HuH-7.5 (cell line): ENCODE results near the gene FPR3.
A peak's percentile ranks its signal among the peaks of the same experiment; 100 is the strongest.
"Not testable (repeated sequence)": the region's sequence is repeated elsewhere in the genome, so short reads cannot be mapped to it uniquely, and the experiment has no call there.

Source experiments
- DNase-seq: peaks from one replicate; pipeline ENCODE4 v3.0.0; 2011; ENCODE audit warnings: low spot score

Gene FPR3

GRCh38 chr19:51794885-51795490 is at the start of gene FPR3:
Gene FPR3 (plus strand): TSS chr19:51795157. CDS start chr19:51823749, 28,592 bp downstream.
- no peak for DNase-seq

DNA sequence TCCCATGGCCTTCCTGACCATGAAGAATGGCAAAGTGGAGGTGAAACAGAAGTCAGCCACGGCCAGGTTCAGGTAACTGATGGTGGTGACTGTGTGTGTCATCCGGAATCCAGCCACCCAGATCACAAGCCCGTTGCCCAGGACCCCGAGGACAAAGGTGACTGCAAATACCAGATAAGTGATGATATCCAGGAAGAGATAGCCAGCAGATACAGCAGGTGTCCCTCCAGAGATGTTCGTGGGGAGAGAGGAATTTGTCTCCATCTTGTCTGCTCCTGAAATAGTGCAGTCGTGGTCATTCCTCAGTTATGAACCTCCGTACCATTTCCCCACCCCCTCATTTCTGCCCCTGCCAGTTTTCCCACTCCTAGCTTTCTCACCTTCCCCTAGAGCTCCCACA is 48.2 kb upstream of the FPR3 start:
- DNase-seq = no peak

DNA sequence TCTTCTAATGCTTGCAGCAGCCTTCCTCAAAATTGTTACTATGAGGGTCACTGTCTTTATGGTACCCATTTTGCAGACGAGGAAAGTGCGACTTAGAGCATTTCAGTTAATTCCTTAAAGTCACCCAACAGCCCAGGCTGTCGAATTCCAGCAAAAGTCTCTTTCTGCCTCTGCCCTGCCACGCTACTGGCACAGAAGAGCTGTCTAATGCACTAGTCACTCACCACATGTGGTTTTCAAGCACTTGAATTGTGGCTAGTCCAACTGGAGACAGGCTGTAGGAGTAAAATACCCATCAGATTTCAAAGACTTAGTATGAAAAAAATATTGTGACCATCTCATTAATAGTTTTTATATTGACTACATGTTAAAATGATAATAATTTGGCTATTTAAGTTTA is 45.0 kb upstream of the FPR3 start:
- no peak for DNase-seq

- DNase-seq = no peak
These were observed 44.4 kb upstream of the FPR3 start for GRCh38 chr19:51750400-51751094.

DNA sequence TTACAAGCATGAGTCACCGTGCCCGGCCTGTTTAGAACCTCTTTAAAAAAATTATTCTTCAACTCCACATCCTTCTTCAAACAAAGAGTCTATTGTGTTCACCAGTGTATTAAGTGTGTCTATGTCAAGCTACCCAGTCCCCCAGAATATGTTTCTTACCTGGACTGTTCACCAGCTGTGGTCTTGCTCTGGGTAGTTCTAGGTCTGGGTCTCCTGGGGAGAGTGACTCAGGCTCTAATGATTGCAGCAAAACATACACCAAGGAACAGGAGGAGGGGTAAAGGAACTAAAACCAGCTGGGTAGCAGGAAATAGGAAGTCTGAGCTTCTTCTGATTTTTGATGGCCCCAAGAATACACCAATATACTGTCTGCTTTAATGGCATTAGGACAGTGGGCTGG is 43.3 kb upstream of the FPR3 start, which contains the start of gene FPR1:
TSS of gene FPR1 (minus strand) at position 224 of the 400 bp plus-strand sequence. CDS start 4,884 bp downstream, outside the sequence.
- no peak for DNase-seq

DNA sequence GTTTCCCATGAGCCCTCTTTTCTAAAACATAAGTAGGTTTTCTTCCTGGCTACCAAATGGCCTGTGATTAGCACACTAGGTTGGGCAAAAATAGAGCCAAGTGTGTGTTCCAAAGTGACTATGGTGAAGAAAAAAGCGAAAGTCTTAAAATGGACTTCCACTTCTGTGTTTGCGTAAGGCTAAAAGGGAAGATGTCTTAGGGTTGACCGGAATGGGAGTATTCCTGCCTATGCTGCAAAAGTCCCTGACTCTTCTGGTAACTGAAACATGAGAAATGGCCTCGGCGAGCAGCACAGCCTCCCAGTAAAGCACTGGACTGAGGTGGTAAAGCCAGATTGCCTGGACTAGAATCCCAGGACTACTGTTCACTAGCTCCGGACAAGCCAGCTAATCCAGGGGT is 40.8 kb upstream of the FPR3 start:
- DNase-seq = no peak

GRCh38 chr19:51754770-51755169 is 40.2 kb upstream of the FPR3 start:
- no peak for DNase-seq

- no peak for DNase-seq
These were observed 39.4 kb upstream of the FPR3 start for GRCh38 chr19:51755571-51755970.

GRCh38 chr19:51760697-51761356 is 34.1 kb upstream of the FPR3 start, which contains the start of gene FPR2:
Gene FPR2 (plus strand): TSS chr19:51761180. CDS start chr19:51768659, 7,479 bp downstream.
- DNase-seq = no peak

DNA sequence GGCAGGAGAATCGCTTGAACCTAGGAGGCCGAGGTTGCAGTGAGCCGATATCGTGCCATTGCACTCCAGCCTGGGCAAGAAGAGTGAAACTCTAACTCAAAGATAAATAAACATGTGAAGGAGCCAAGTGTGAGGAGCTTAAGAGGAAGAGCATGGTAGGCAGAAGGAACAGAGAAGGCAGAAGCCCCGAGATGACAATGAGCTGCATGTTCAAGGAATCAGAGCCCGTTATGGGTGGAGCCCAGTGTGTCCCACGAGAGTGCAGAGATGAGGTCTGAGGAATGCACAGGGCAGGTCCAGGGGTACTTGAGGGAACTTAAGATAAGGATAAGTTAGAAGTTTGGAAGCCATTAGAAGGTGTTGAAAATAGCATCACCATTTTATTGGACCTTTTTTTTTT is 33.3 kb upstream of the FPR3 start:
- no peak for DNase-seq

- DNase-seq = no peak
These were observed 29.9 kb upstream of the FPR3 start for GRCh38 chr19:51765086-51765485.

GRCh38 chr19:51766461-51766860 is 28.5 kb upstream of the FPR3 start:
- no peak for DNase-seq

DNA sequence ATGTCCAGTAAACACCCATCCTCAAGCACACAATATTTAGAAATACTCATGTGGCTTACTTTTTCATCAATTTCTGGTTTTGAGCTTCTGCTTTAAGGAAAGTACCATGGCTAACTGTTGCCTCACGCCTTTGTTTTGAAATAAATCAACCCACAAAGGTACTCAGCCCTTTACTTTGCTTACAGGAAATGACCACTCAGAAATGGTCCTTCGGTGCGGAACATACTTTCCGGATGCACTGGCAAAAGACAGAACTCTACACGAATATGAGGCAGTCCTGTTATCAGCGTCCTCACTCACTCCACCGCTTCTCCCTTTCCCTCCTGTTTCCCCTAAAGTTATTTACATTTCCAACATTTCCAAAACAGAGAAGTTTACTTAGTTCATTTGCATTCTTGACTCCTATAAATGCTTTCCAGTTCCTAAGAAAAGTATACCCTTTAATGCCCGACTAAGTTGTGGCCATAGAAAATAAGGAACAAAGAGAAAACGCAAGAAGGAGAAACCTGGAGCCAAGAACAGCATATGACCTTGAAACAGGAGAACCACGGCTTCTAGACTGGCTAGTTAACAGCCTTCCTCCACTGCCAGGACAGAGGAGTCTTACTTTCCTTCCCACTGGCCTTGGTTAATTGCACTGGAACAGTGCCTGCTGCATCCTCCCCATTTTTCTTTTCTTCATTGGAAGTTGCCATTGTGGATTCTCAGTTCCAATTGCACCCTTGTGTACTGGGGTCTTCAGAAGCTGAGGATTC is 23.4 kb upstream of the FPR3 start:
- no peak for DNase-seq

DNA sequence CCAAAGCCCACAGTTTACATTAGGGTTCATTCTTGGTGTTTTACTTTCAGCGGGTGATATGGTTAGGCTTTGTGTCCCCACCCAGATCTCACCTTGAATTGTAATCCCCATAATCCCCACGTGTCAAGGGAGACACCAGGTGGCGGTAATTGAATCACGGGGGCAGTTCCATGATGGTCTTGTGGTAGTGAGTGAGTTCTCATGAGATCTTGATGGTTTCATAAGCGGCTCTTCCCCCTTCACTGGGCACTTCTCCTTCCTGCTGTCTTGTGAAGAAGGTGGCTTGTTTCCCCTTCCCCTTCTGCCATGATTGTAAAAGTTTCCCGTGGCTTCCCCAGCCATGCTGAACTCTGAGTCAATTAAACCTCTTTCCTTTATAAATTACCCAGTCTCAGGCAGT is 22.0 kb upstream of the FPR3 start:
- no peak for DNase-seq

- not testable (repeated sequence) for DNase-seq
These were observed 18.4 kb upstream of the FPR3 start for GRCh38 chr19:51776561-51776960.

GRCh38 chr19:51777570-51778462 is 17.1 kb upstream of the FPR3 start:
- DNase-seq = peak; percentile 49

DNA sequence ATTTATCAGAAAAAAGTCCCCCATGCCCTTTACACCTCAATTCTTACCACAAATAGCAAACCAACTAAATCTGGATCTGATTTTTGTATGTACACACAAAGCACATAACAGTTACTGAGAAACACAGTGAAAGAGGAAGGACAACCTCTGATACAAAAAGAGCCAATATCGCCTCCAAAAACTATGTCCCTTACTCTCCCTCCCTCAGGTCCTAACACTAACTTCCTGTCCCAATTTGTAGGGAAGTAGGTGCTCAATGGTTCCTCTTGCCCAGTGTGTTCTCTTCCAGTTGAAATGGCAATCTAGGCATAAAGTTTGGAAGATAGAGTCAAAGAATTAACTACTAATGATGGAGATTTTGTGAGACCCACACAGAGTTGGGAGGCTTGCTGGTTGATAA is 15.8 kb upstream of the FPR3 start:
- no peak for DNase-seq

DNA sequence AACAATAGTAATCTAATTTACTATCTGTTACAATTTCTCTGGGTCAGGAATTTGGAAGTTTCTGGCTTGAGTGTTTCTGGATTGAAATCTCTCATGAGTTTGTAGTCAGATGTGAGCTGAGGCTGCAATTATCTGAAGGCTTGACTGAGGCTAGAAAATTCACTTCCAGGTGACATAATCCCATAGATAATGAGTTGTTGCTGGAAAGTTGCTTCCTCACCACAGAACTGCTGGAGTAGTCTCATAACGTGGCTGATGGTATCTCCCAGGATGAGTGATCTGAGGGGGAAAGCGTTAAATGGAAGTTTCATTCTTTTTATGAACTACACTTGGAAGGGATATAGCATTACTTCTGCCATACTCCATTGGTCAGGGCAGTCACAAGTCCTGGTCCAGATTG is 15.3 kb upstream of the FPR3 start:
- DNase-seq = no peak

DNA sequence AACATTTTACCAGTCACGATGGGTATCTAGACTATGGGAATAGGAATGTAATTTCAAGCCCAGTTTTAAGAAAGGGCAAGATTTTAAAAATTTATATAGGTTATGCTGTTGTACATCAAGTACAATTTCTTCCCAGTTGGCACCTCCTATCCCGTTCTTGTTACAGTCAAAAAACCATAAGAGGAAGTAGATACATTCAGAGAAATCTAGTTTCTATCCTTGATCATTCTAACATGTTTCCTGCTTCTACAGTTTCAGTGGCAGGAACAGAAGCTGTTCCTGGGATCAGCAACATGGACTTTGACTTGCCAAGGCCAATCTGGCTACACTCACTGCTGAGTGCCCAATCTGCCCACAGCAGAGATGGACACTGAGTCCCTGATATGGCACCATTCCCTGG is 14.7 kb upstream of the FPR3 start:
- DNase-seq = no peak

GRCh38 chr19:51781999-51782398 is 13.0 kb upstream of the FPR3 start:
- no peak for DNase-seq

- DNase-seq = no peak
These were observed 11.6 kb upstream of the FPR3 start for GRCh38 chr19:51783372-51783771.
